ENCODE results near the gene ATP10A.

ATP10A gene, protein sequence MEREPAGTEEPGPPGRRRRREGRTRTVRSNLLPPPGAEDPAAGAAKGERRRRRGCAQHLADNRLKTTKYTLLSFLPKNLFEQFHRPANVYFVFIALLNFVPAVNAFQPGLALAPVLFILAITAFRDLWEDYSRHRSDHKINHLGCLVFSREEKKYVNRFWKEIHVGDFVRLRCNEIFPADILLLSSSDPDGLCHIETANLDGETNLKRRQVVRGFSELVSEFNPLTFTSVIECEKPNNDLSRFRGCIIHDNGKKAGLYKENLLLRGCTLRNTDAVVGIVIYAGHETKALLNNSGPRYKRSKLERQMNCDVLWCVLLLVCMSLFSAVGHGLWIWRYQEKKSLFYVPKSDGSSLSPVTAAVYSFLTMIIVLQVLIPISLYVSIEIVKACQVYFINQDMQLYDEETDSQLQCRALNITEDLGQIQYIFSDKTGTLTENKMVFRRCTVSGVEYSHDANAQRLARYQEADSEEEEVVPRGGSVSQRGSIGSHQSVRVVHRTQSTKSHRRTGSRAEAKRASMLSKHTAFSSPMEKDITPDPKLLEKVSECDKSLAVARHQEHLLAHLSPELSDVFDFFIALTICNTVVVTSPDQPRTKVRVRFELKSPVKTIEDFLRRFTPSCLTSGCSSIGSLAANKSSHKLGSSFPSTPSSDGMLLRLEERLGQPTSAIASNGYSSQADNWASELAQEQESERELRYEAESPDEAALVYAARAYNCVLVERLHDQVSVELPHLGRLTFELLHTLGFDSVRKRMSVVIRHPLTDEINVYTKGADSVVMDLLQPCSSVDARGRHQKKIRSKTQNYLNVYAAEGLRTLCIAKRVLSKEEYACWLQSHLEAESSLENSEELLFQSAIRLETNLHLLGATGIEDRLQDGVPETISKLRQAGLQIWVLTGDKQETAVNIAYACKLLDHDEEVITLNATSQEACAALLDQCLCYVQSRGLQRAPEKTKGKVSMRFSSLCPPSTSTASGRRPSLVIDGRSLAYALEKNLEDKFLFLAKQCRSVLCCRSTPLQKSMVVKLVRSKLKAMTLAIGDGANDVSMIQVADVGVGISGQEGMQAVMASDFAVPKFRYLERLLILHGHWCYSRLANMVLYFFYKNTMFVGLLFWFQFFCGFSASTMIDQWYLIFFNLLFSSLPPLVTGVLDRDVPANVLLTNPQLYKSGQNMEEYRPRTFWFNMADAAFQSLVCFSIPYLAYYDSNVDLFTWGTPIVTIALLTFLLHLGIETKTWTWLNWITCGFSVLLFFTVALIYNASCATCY (N-terminal part only)

DNA sequence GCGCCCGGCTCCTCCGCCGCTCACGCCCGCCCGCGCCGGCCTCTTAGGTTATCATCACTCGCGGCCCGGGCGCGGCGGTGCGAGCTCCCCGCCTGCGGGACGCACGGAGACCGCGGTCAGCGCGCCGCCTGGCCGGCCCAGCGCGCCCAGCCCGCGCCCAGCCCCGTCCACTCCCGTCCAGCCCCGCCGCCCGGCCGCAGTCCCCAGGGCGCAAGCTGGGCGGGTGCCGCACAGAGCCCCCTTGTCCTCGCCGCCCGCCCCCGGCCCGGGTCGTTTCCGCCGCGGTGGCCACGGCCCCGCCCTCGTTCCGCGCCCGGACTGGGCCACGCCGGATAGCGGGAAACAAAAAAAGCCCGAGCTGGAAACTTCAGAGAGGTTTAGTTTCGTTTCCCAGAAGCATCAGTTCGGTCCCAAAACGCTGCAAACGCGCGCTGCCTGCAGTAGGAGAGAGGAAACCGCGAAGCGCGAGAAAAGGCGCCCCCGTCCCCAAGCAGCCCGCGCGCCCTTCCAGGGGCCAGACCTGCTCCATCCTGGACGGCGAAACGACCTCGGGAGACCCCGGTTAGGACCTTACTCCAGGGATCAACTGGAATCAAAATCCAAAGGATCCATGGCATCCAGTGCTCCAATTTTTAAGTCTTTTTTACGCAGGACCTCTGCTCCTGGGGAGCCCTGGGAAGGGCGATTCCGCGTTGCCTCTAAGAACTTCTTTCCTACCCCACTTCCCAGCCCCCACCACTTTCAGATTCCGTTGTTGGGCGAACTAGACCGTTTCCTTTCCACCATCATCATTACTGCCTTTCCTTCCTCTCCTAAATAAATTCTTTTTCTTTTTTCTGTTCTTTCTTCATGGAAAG is at the start of gene ATP10A:
TSS of gene ATP10A (minus strand) at position 217 of the 857 bp plus-strand sequence. CDS start 231 bp downstream, outside the sequence.
- no peak for DNase-seq (ENCODE audit: low read depth)

DNA sequence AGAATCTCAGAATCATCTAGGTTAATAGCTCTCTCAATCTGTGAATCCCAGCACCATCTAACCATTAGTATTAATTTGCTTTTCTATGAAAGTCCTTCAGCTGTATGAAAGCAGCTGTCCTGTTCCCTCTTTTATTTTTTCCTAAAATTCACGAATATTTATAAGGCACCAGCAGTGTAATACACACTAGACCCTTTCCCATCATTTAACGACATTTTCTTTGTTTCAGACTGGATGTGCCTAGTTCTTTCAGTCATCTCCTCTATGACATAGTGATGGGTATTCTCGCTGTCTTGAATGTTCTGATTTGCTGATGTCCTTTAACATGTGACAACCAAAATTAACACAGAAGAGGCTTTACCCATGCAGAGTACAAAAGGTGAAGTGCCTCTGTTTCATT is 48.9 kb upstream of the ATP10A start:
- DNase-seq (ENCODE audit: low read depth), result no peak

DNA sequence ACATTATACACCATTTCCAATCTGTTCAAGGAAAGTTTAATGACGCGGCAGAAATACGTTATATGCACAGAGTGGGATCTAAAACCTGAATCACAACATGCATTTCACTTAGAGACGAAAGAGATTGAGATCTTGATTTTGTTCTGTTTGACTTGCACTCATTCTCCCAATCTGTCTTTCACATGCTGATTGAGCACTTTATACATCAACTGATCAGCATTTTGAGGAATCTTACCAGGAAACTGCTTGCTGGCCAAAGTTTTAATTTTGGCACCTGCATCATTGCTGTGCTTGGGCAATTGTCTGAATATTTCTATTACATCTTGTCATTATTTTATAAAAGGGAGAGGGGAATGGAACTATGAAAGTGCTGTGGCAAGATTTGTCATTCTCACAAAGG is 47.7 kb upstream of the ATP10A start:
- DNase-seq (ENCODE audit: low read depth), result no peak

- DNase-seq (ENCODE audit: low read depth), result no peak
These were observed 46.7 kb upstream of the ATP10A start for GRCh38 chr15:25909806-25910205.

- no peak for DNase-seq (ENCODE audit: low read depth)
These were observed 46.2 kb upstream of the ATP10A start for GRCh38 chr15:25909325-25909724.

DNA sequence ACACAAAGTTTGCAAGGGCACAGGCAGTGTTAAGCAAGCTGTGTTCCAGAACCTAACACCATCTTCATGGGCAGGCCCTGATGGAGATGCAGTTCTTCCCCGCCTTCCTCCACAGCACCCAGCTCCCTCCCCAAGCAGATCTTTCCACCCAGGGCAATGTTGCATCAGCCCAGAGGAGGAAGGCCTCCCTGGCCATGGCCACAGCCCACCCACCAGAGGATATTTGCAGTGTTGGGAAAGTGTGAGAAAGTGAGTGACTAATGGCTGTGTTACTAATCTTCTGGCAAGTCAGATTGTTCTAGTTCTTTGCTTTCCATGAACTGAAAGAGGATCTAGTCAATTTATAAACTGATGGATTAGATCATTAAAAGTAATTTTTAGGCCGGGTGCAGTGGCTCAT is 42.0 kb upstream of the ATP10A start:
- DNase-seq (ENCODE audit: low read depth), result no peak

DNA sequence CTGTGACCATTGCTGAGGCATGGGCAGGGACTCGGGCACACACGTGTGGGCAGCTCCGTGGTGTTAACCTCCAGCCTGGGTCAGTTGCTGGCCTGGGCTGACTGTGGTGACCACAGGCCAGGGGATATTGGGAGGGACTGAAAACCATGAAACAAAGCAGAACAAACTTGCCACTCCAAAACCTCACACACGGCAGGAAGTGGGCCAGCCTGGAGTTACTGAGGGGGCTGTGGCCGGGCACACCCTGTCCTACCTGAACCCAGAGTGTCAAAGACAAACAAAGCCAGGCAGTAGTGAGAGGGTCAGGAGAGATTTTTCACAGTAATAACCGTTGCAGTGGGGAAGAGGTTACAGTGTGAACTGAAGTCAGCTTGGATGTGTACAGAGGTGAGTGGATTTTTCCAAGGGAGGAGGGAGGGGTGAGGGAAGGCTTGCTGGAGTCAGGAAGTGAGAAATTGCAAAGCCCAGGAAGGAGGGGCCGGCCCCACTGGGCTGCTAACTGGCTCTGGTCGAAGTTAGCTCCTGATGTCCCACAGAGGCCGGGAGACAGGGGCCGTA is 40.0 kb upstream of the ATP10A start:
- DNase-seq (ENCODE audit: low read depth), result no peak

DNA sequence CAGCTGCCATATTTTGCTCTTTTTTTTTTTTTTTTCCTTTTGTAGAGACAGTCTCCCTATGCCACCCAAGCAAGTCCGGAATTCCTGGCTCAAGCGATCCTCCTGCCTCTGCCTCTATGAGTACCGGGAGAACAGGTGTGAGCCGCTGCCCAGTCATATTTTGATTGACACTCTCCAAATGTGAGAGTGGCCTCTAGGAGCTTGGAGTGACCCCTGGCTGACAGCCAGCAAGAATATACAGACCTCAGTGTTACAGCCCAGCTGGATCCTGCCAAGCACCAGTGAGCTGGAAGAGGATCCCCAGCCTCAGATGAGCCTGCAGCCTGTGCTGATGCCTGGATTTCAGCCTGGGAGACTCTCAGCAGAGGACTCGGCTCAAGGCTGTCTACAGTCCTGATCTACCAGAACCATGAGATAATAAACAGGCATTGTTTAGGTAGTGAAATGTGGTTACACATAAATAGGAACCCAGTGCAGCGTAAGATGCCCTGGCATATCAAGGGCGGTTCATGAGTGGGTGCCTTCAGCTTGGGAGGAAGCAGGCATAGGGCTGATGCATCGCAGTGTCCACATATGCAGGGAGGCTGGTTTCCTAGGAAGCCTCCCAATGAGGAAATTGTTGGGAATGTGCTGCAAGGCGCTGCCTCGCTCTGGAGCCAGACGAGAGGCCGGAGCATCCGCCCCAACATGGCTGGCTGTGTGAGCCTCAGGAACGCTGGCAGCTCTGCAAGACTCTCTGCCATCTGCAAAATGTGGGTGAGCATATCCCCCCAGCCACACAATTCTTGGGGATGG is 38.9 kb upstream of the ATP10A start:
- DNase-seq (ENCODE audit: low read depth), result no peak

DNA sequence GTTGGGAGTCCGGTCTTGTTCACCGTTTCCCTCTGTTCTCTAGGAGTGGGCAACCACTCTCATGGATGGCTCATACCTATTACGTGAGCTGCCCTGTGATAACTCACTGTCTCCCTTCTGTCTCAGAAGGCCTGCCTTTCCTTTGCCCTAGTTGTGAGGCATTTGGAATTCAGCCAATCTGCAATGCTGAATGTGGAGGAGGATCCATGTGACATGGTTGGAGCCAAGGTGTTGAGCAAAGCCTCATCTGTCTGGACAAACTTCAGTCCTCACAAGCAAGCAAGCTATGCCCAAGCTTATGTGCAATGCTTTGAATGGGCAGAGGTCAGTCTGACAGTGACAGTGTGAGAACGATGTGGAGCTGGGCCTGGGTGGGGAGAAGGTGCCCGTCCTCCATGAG is 37.8 kb upstream of the ATP10A start:
- no peak for DNase-seq (ENCODE audit: low read depth)

GRCh38 chr15:25900431-25900830 is 37.3 kb upstream of the ATP10A start:
- DNase-seq (ENCODE audit: low read depth), result no peak

GRCh38 chr15:25899870-25900269 is 36.7 kb upstream of the ATP10A start:
- no peak for DNase-seq (ENCODE audit: low read depth)

DNA sequence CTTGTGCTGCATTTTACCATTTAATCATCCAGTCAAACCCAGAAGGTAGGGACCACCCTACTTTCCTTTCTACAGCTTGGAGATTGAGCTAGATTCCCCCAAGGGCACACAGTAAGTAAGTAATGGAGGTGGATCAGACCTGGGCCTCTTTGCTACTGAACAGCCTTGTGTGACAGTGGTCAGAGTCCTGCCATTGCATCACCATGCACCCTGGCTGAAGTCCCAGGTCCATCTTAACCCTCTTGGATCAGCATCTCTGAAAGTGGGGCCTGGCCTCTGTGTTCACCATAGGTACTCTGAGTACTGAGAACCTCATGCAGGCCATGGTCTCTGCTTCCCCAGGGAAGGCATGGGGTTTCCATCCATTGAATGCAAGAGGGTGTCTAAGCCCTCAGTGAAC is 34.5 kb upstream of the ATP10A start:
- DNase-seq (ENCODE audit: low read depth), result no peak

- DNase-seq (ENCODE audit: low read depth), result no peak
These were observed 31.3 kb upstream of the ATP10A start for GRCh38 chr15:25894371-25894902.

DNA sequence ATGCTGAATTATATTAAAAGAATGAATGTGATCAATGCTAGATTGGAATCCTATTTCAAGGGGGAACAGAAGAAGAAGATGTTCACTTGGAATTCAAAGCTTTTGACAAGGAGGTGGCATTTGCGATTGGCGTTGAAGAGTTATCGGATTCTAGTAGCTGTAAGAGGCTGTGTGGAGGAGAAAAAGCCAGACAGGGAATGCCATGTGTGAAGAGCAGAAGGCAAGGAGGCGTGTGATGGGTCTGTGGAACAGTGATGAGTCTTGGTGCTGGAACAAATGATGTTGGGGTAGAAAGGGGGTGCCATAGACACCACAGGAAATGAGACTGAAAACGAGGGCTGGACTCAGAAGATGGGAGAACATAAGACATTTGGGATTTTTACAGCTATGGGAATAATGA is 30.5 kb upstream of the ATP10A start:
- no peak for DNase-seq (ENCODE audit: low read depth)

GRCh38 chr15:25892126-25892525 is 29.0 kb upstream of the ATP10A start:
- DNase-seq (ENCODE audit: low read depth), result no peak

GRCh38 chr15:25891081-25891480 is 28.0 kb upstream of the ATP10A start:
- no peak for DNase-seq (ENCODE audit: low read depth)

GRCh38 chr15:25890529-25890928 is 27.4 kb upstream of the ATP10A start:
- no peak for DNase-seq (ENCODE audit: low read depth)

GRCh38 chr15:25887870-25888269 is 24.7 kb upstream of the ATP10A start:
- no peak for DNase-seq (ENCODE audit: low read depth)

- DNase-seq (ENCODE audit: low read depth), result no peak
These were observed 23.5 kb upstream of the ATP10A start for GRCh38 chr15:25886498-25887140.

All from activated gamma-delta T cell treated with anti-CD3 and anti-CD28 coated beads, Interleukin-2, amount 50 U/mL, for 16 hours (primary cell).